Fibroblast of upper back skin (primary cell): Measurements from ENCODE around the gene YTHDF1.

Experiments
- DNase-seq: peaks from one replicate; pipeline ENCODE4 v3.0.0-alpha.2; 2013

The YTHDF1 gene

DNA sequence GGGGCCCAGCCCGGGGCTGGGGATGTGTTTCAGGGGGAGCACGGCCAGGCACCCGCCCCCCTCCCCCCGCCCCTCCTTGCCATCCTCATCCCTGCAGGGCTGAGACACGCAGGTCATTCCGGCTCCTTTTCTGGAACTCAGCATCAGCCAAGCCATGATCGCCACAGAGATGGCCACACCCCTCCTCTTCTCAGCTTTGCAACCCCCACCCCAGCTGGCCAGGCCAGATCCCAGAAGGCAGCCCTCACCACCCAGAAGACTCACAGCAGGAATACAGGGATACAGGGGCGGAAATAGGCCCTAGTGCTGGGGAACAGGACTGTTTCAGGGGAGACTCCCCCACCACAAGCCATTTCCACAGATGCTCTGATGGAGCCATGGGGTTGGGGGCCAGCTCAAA lies 33.5 kb downstream of the YTHDF1 start:
- DNase-seq, result no peak

DNA sequence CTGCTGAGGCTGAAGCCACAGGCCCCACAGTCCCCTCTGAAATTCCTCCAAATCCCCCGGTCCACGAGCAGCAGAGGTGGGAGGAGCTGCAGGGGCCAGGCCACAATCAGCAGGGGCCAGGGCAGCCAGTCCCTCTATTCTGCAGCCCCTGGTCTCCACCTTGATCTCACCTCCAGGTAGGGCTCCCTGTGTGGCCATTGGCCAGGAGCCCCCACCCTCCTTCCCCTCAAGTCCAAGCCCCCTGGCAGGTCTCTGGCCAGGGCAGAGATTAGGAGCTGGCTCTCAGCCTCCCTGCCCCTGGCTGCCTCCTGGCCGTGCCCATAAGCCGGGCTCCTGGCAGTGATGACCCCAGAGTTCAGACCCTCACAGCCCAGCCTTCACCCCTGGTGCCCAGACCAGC lies 34.7 kb downstream of the YTHDF1 start:
- DNase-seq, result no peak

GRCh38 chr20:63180569-63181185 lies 35.3 kb downstream of the YTHDF1 start:
- DNase-seq, result no peak

DNA sequence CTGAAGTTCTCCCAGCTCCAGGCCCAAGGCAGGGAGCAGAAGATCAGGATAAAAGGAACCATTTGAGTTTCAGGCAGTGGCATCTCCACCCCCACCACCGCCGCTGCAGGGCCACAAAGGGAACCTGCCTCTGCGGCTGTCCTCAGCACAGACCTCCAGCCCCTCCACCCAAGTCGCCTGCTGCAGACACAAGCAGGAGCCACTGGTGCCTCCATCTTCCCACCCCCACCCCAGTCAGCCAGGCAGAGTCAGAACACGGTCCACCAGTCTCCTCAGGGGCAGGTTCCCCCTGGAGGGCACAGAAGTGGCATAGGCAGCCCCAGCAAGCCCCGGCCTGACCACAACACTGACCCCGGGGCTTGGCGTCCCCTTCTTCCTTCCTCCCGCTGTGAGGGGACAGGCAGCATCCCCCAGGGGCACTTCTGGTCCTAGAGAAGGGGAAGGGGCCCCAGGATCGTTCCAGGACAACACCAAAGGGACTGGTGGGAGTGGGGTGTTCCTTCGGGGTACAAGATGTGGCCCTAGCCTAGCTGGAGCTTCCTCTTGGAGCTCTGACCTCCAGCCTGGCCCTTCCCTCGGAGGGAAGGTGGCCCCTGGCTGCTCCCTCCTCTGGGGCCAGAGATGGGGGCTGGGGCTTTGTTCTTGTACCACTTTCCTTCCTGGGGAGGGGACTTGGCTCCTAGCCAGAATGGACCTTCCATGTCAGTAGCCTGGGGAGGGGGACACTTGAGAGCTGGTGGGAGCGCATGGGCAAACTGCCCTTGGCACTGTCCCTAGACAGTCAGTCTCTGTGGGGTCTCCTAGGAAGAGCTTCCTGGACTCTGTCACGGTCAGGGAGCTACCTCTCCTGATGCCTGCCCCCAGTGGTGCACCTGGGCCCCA lies 36.0 kb downstream of the YTHDF1 start:
- no peak for DNase-seq

GRCh38 chr20:63178889-63179686 lies 36.8 kb downstream of the YTHDF1 start:
- DNase-seq, result no peak

DNA sequence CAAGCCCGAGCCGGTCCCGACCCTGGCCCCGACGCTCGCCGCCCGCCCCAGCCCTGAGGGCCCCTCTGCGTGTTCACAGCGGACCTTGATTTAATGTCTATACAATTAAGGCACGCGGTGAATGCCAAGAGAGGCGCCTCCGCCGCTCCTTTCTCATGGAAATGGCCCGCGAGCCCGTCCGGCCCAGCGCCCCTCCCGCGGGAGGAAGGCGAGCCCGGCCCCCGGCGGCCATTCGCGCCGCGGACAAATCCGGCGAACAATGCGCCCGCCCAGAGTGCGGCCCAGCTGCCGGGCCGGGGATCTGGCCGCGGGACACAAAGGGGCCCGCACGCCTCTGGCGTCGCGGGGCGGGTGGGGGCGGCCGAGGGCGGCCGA lies 37.5 kb downstream of the YTHDF1 start:
- DNase-seq, result no peak

DNA sequence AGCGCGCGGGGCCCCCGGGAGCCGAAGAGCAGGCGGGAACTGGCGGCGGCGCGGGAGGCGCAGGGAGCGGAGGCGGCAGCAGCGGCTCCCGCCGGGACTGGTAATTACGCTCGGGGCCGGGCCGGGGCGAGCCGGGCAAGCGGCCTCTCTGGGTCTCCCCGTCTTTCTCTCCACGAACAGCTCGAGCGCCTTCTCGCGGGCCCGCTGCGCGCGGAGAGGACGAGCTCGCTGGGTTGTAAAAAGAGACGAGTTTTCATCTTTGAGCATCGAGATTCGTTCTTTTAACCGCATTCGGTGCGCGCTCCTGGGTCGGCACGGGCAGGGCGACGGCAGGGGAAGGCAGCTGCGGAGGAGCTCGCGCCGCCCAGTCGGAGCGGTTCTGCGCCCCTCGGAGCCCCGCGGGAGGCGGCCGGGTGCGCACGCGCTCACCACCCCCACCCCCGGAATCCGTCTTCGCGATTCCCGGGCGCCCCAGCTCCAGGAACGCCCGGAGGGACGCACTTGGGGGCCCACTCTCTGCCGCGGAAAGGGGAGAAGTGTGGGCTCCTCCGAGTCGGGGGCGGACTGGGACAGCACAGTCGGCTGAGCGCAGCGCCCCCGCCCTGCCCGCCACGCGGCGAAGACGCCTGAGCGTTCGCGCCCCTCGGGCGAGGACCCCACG lies 38.0 kb downstream of the YTHDF1 start:
- DNase-seq, result no peak

DNA sequence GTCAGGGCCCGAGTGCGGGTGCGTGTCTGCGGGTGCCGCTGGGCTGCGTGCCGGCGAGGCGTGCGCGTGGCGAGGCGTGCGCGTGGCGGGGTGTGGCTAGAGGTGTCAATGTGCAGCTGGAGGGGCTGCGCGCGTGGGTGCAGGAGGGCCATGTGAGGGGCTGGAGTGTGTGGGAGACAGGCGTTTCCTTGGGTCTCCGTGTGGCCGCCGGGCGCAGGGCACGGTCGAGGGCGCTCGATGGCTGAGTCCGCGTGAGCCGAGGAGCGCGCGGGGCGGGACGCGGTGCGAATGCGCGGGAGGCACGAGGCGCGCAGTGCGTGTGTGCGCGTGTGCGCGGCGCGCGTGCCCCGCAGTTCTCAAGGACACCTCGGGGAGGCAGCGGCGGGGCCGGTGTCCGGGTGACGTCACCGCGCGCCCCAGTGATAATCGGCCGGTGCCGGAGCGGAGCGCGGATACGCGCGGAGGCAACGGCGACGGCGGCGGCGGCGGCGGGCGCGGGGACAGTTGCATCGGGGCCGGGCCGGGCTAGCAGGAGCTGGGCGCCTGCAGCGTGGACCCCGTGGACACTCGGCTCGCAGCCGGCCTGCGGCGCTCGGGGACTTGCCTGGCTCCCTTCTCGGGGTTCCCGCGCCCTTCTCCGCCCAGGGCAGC lies 38.7 kb downstream of the YTHDF1 start:
- DNase-seq, result no peak

- DNase-seq, result no peak
These were observed 39.4 kb downstream of the YTHDF1 start for GRCh38 chr20:63176427-63177133.

GRCh38 chr20:63176034-63176426 lies 39.9 kb downstream of the YTHDF1 start:
- no peak for DNase-seq

DNA sequence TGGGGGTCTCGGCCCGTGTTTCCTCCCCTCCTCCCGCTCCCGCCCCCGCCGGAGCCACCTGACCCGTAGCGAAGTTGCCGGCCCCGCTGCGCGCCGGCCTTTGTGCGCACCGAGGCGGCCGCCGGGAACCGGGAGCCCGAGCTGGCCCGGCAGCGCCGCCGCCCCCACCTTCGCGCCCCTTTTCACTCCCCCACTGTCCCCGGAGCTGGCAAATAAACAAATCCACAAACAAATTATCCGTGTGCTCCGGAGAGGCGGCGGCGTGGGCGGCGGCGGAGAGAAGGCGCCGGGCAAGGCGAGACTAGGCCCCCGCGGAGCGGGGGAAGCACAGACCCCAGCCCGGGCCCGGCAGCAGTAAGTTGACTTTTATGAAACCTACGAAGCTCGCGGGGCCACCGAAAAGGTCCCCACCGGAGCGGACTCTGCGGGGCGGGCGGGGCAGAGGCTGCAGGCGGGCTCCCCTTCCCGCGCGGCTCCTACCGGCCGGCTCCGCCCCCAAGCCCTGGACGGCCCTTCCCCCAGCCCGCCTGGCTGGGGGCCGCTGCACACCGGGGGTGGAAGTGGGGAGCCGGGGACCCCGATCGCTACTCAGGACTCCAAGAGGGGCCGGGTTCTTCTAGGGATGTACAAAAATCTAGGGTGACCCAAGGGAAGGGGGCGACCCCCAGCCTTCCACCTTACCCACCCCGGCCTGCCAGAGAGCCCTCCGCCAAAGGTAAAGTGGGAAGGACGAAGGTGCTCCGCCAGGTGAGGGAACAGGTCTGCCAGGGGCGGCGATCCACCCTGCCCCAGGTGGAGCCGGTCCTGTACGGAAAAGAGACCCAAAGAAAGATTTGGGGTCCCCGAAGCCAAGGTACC lies 40.7 kb downstream of the YTHDF1 start:
- no peak for DNase-seq

DNA sequence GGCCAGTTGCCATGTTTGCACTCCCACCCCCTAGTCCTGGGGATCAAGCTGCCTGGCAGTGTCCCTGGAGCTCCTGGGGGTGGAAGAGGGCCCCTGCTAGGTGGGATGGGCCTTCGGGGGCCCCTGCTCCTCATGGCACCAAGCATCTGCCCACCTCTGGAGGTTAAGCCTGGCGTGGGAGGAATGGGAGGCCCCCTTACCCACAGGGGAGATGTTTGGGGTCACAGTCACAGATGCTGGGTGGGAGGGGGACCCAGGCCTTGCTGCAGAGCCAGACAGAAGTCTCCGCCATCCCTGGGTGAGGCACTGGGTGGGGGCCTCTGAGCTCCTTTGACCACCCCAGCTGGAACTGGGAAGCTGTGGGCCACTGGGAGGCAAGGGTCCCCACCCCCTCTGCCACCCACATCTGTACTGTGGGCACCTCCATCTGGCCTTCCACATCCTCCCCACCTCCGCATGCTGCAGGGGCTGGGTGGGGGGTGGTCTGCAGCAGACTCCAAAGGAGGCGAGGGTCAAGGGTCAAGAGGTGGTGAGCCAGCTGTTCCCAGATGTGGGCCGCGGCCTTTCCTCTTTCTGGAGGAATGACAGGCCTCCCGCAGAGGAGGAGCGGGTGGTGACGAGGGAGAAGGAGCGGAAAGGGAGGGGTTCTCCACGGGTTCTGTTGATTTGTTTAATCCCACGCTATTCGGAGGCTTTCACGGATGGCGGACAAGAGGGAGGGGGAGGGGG lies 41.5 kb downstream of the YTHDF1 start:
- no peak for DNase-seq

- no peak for DNase-seq
These were observed 42.3 kb downstream of the YTHDF1 start for GRCh38 chr20:63173552-63174191.

DNA sequence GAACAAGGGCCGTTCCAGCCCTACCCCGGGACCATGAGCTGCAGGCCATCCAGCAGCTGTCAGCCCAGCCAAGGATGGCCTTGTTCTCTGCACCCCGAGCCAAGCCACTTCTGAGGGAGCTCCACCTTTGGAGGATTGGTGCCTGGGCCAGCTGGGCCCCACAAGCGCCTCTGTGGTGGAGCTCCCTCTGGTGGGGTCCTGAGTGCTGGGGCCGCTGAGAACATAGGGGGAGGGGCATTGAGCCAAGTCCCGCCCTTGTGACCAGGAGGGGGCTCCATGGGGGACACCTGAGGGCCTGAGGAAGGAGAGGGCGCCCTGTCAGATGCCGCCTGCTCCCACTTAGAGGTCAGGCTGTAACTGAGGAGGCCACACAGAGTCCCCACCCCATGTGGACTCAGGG lies 43.2 kb downstream of the YTHDF1 start:
- DNase-seq, result no peak

GRCh38 chr20:63171991-63172390 lies 43.9 kb downstream of the YTHDF1 start:
- no peak for DNase-seq

GRCh38 chr20:63169681-63170080 lies 46.2 kb downstream of the YTHDF1 start:
- no peak for DNase-seq

GRCh38 chr20:63168861-63169260 lies 47.1 kb downstream of the YTHDF1 start:
- DNase-seq, result no peak

DNA sequence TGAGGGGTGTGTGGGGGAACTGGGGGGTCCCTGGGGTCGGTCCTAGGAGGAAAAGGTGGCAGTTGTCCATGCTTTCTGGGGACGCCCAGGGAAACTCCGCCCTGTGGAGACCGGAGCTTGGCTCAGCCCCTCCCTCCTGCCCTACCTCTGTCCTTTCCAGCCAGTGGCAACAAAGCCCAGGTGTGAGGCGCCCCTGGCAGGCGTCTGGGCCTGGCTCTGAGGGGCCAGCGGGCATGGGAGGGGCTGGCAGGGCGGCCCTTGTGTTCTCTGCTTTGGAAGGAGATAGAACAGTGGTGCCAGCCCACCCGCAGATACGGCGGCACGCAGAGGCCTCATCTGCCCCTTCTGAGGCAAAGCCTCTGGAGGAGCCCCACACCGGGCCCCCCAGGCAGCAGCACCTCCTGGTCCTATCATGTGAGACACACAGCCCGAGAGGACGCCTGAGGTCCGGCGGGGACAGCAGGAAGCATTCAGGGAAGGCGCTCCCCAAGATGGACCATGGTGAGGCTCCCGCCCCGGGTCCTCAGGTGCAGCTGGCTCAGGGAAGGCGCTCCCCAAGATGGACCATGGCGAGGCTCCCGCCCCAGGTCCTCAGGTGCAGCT lies 47.9 kb downstream of the YTHDF1 start:
- no peak for DNase-seq
